Fibroblast of lung (primary cell): ENCODE measurements around the gene RPUSD3. TPM values are rescaled to one million over a fixed set of nuclear protein-coding genes. Genes with fewer than 3 reads are reported as not detected.

Source experiments
- DNase-seq, 2 donors: peaks; one replicate each; pipeline versions ENCODE4 v3.0.0 to v3.0.0-alpha.2; 2010; ENCODE audit warnings: low read depth in 2 of 2
- H2AFZ ChIP-seq: 2 replicates; pipeline ENCODE4 v1.5.1; 2012; ENCODE audit warnings: low read length, control low read depth, inconsistent platforms
- H3K27ac ChIP-seq: 2 replicates; pipeline ENCODE4 v1.5.1; 2011; ENCODE audit warnings: low read length, control low read depth; ENCODE audit not compliant: insufficient read depth
- H3K27me3 ChIP-seq: 2 replicates; pipeline ENCODE4 v1.5.1; 2011; ENCODE audit warnings: mild to moderate bottlenecking, low read length; ENCODE audit not compliant: control insufficient read depth, insufficient read depth
- H3K36me3 ChIP-seq: 2 replicates; pipeline ENCODE4 v1.5.1; 2011; ENCODE audit warnings: low read length; ENCODE audit not compliant: control insufficient read depth, insufficient read depth
- H3K4me1 ChIP-seq: 2 replicates; pipeline ENCODE4 v1.5.1; 2011; ENCODE audit warnings: low read length; ENCODE audit not compliant: control insufficient read depth, insufficient read depth; ENCODE audit errors: extremely low read depth
- H3K4me2 ChIP-seq: 2 replicates; pipeline ENCODE4 v1.5.1; 2011; ENCODE audit warnings: low read length, control low read depth; ENCODE audit not compliant: insufficient read depth; ENCODE audit errors: extremely low read depth
- H3K4me3 ChIP-seq, 4 experiments: fragments of 200-600 bp in 1 of 4; sonication (generic) in 1 of 4; replicated peaks in 1 of 4; 2 replicates each; pipeline ENCODE4 v1.5.1; 2011 to 2016; ENCODE audit warnings: low read length in 4 of 4, low read depth in 3 of 4, mild to moderate bottlenecking in 3 of 4, control low read depth in 2 of 4, inconsistent platforms in 1 of 4, mixed read lengths in 1 of 4; ENCODE audit not compliant: insufficient read depth in 1 of 4; ENCODE audit errors: control extremely low read depth in 1 of 4
- H3K79me2 ChIP-seq: 2 replicates; pipeline ENCODE4 v1.5.1; 2012; ENCODE audit warnings: mild to moderate bottlenecking, low read length, inconsistent platforms; ENCODE audit not compliant: control insufficient read depth, insufficient read depth
- H3K9ac ChIP-seq: 2 replicates; pipeline ENCODE4 v1.5.1; 2011; ENCODE audit warnings: mild to moderate bottlenecking, low read length, control low read depth; ENCODE audit not compliant: insufficient read depth
- H3K9me3 ChIP-seq: 2 replicates; pipeline ENCODE4 v1.5.1; 2012; ENCODE audit warnings: low read depth, low read length; ENCODE audit not compliant: control insufficient read depth, insufficient read depth
- H4K20me1 ChIP-seq: 2 replicates; pipeline ENCODE4 v1.5.1; 2011; ENCODE audit warnings: low read length; ENCODE audit not compliant: control insufficient read depth, insufficient read depth; ENCODE audit errors: extremely low read depth
- EZH2 ChIP-seq: IDR thresholded peaks from 2 replicates; pipeline ENCODE4 v1.5.1; 2012; ENCODE audit warnings: low read length, control low read depth, mild to moderate bottlenecking; ENCODE audit errors: missing control alignments
- polyA plus RNA-seq, 2 donors: library from polyadenylated mRNA; depleted of rRNA in 1 of 2; stranded (reverse) in 1 of 2; unstranded in 1 of 2; fragments of >200 nt; gene quantifications; 2 replicates each; pipeline ENCODE4 v1.2.1, GENCODE V29; 2011 to 2012; ENCODE audit warnings: missing spikeins in 1 of 2
- total RNA-seq: library from RNA; depleted of rRNA; stranded (reverse); fragments of >200 nt; gene quantifications from 2 replicates; pipeline ENCODE4 v1.2.1, GENCODE V29; 2014
- TF ChIP-seq, protein P1 (sequence below), 2 donors: IDR thresholded peaks in 1 of 2; conservative IDR thresholded peaks in 1 of 2; 1 replicate in 1 of 2; 2 replicates in 1 of 2; pipeline ENCODE4 v1.5.1; 2011 to 2012; ENCODE audit warnings: low read length in 2 of 2, control low read depth in 1 of 2, inconsistent platforms in 1 of 2, low read depth in 1 of 2, mild to moderate bottlenecking in 1 of 2

RPUSD3 gene
- total and polyA plus RNA-seq, 2 donors (not counting 1 experiment from before 2014, with no cell fraction given), result 17.3 to 22.1 TPM

DNA sequence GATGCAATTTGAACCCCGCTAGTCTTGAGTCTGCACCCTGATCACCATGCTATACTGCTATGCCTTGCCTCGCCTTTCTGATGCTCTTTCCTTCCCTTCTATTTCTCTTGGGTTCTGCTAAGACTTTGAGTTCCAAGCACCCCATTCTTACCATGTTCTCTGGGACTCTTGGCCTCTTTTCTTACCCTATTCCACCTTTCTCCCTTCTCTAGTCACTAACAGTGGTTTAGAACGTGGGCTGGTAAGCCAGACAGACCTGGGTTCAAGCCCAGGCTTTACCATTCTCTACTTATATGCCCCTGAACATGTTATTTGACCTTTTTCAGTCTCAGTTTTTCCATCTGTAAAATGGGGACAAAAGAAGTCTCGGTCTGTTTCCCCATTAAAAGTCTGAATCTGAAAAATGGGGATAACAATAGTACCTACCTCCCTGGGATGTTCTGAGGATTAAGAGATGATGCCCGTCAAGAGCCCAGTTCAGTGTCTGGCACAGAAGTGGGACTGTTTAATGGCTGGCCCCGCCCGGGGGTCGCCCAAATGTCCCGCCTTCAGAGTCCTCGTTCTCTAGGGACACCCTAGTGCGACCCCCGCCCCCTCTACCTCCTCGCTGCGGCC is 51.9 kb downstream of the RPUSD3 start:
- Histone ChIP-seq H3K79me2 (peaks cover 42% of the 10 kb centered on the region), H2AFZ (no peak overlapping the region), H3K4me2 (peak overlapping the region; percentile 86), H3K9ac (peak overlapping the region; percentile 96), H3K27me3 (no peaks in the 10 kb centered on the region), H3K27ac (peak overlapping the region; percentile 99), H3K4me1 (peaks cover 3% of the 10 kb centered on the region), H3K36me3 (peaks cover 19% of the 10 kb centered on the region), H4K20me1 (no peaks in the 10 kb centered on the region), H3K4me3 (peak overlapping the region; percentile 93 to 100 (median 98)), H3K9me3 (no peaks in the 10 kb centered on the region)
- DNase-seq, result no peak
- TF ChIP-seq EZH2, result no peak
- TF ChIP-seq, protein P1, sequence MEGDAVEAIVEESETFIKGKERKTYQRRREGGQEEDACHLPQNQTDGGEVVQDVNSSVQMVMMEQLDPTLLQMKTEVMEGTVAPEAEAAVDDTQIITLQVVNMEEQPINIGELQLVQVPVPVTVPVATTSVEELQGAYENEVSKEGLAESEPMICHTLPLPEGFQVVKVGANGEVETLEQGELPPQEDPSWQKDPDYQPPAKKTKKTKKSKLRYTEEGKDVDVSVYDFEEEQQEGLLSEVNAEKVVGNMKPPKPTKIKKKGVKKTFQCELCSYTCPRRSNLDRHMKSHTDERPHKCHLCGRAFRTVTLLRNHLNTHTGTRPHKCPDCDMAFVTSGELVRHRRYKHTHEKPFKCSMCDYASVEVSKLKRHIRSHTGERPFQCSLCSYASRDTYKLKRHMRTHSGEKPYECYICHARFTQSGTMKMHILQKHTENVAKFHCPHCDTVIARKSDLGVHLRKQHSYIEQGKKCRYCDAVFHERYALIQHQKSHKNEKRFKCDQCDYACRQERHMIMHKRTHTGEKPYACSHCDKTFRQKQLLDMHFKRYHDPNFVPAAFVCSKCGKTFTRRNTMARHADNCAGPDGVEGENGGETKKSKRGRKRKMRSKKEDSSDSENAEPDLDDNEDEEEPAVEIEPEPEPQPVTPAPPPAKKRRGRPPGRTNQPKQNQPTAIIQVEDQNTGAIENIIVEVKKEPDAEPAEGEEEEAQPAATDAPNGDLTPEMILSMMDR (conservative IDR thresholded peaks at IDR 0.05 in 1 of 2, IDR thresholded peaks at IDR 0.05 in 1 of 2; ENCODE audit: low read depth in 1 of 2, low read length in 2 of 2), result no peak

DNA sequence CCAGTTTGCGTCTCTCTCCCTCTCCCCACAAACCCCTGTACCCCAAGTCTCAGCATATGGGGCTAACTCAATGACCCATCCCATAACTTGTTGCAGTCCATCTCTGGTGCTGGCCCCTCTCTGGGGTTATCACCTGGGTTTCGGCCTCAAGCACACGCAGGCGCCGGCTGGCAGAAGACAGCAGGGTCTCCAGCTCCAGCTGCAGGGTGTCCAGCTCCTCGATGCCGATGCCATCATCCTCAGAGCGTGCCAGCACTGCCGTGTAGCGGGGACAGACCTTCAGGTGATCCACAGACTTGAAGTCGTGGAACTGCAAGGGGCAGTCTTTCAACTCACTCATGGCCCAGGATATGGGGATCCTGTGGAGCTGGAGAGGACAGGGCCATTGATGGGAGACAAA is 52.7 kb downstream of the RPUSD3 start:
- Histone ChIP-seq H3K4me3 (peak overlapping the region in 1 of 4 experiments; percentile 97), H3K79me2 (peaks cover 37% of the 10 kb centered on the region), H4K20me1 (no peaks in the 10 kb centered on the region), H3K36me3 (peaks cover 22% of the 10 kb centered on the region), H3K27ac (no peak overlapping the region), H3K9me3 (no peaks in the 10 kb centered on the region), H3K9ac (no peak overlapping the region), H3K27me3 (no peaks in the 10 kb centered on the region), H2AFZ (no peak overlapping the region), H3K4me2 (peak overlapping the region; percentile 86), H3K4me1 (peaks cover 3% of the 10 kb centered on the region)
- no peak for DNase-seq
- TF ChIP-seq, protein P1 (conservative IDR thresholded peaks at IDR 0.05 in 1 of 2, IDR thresholded peaks at IDR 0.05 in 1 of 2; ENCODE audit: low read depth in 1 of 2, low read length in 2 of 2), result no peak
- TF ChIP-seq EZH2, result no peak

Other genes with a start within 250 kb of the RPUSD3 start
- 27.0 and 35.2 TPM in 2 replicates for gene MTMR14, start 194.5 kb downstream of the RPUSD3 start, total RNA-seq
- 28.5 and 36.9 TPM in 2 replicates for gene MTMR14, start 194.5 kb downstream of the RPUSD3 start, polyA plus RNA-seq
- gene CPNE9, start 140.2 kb downstream of the RPUSD3 start, total RNA-seq, result under 0.01 TPM in 1 of 2 replicates, not detected in the other
- gene CPNE9, start 140.2 kb downstream of the RPUSD3 start, polyA plus RNA-seq, result not detected in 2 replicates
- 12.2 and 12.3 TPM in 2 replicates for gene BRPF1, start 112.3 kb downstream of the RPUSD3 start, total RNA-seq
- gene BRPF1, start 112.3 kb downstream of the RPUSD3 start, polyA plus RNA-seq, result 4.1 and 7.1 TPM in 2 replicates
- gene OGG1, start 94.1 kb downstream of the RPUSD3 start, total RNA-seq, result 23.6 and 24.4 TPM in 2 replicates
- gene OGG1, start 94.1 kb downstream of the RPUSD3 start, polyA plus RNA-seq, result 20.1 and 22.2 TPM in 2 replicates
- 55.2 and 64.2 TPM in 2 replicates for gene CAMK1, start 74.1 kb downstream of the RPUSD3 start, total RNA-seq
- 27.7 and 37.0 TPM in 2 replicates for gene CAMK1, start 74.1 kb downstream of the RPUSD3 start, polyA plus RNA-seq
- 69.3 and 87.9 TPM in 2 replicates for gene TADA3, start 51.5 kb downstream of the RPUSD3 start, total RNA-seq
- gene TADA3, start 51.5 kb downstream of the RPUSD3 start, polyA plus RNA-seq, result 51.2 and 64.5 TPM in 2 replicates
- 167 and 174 TPM in 2 replicates for gene ARPC4, start 50.9 kb downstream of the RPUSD3 start, total RNA-seq
- gene ARPC4, start 50.9 kb downstream of the RPUSD3 start, polyA plus RNA-seq, result 307 and 350 TPM in 2 replicates
- gene TTLL3, start 33.7 kb downstream of the RPUSD3 start, total RNA-seq, result 10.0 and 14.9 TPM in 2 replicates
- 11.3 and 16.1 TPM in 2 replicates for gene TTLL3, start 33.7 kb downstream of the RPUSD3 start, polyA plus RNA-seq
- 0.17 TPM in 1 of 2 replicates, not detected in the other for gene CIDEC, start 36.2 kb upstream of the RPUSD3 start, total RNA-seq
- 0.08 TPM in 1 of 2 replicates, not detected in the other for gene CIDEC, start 36.2 kb upstream of the RPUSD3 start, polyA plus RNA-seq
- 30.6 and 33.9 TPM in 2 replicates for gene JAGN1, start 46.6 kb upstream of the RPUSD3 start, total RNA-seq
- 36.6 and 44.9 TPM in 2 replicates for gene JAGN1, start 46.6 kb upstream of the RPUSD3 start, polyA plus RNA-seq
- 0.26 and 0.99 TPM in 2 replicates for gene IL17RE, start 58.8 kb upstream of the RPUSD3 start, total RNA-seq
- gene IL17RE, start 58.8 kb upstream of the RPUSD3 start, polyA plus RNA-seq, result 1.9 and 2.6 TPM in 2 replicates
- 17.5 and 21.3 TPM in 2 replicates for gene IL17RC, start 73.1 kb upstream of the RPUSD3 start, total RNA-seq
- 14.5 and 17.1 TPM in 2 replicates for gene IL17RC, start 73.1 kb upstream of the RPUSD3 start, polyA plus RNA-seq
- gene CRELD1, start 89.8 kb upstream of the RPUSD3 start, total RNA-seq, result 15.7 and 50.2 TPM in 2 replicates
- gene CRELD1, start 89.8 kb upstream of the RPUSD3 start, polyA plus RNA-seq, result 23.8 and 24.2 TPM in 2 replicates
- 1.5 and 3.8 TPM in 2 replicates for gene PRRT3, start 108.4 kb upstream of the RPUSD3 start, total RNA-seq
- 3.1 and 4.5 TPM in 2 replicates for gene PRRT3, start 108.4 kb upstream of the RPUSD3 start, polyA plus RNA-seq
- gene EMC3, start 142.8 kb upstream of the RPUSD3 start, total RNA-seq, result 63.6 and 63.9 TPM in 2 replicates
- gene EMC3, start 142.8 kb upstream of the RPUSD3 start, polyA plus RNA-seq, result 139 and 149 TPM in 2 replicates
- gene FANCD2, start 182.4 kb upstream of the RPUSD3 start, total RNA-seq, result 2.1 and 7.1 TPM in 2 replicates
- 9.7 and 25.5 TPM in 2 replicates for gene FANCD2, start 182.4 kb upstream of the RPUSD3 start, polyA plus RNA-seq